Glutamatergic neuron (in vitro differentiated cells): ENCODE results near the gene GMCL2. TPM values are rescaled to one million over a fixed set of nuclear protein-coding genes. Genes with fewer than 3 reads are reported as not detected.
A peak's percentile ranks its signal among the peaks of the same experiment; 100 is the strongest.

Experiments
- DNase-seq: peaks from one replicate; pipeline ENCODE4 v3.0.0; 2022
- H3K27ac Mint-ChIP-seq: one replicate; pipeline ENCODE4 v1.8.0; 2020; ENCODE audit warnings: mild to moderate bottlenecking, mixed read lengths, inconsistent platforms; ENCODE audit not compliant: unreplicated experiment
- H3K27me3 Mint-ChIP-seq: one replicate; pipeline ENCODE4 v1.8.0; 2020; ENCODE audit warnings: mild to moderate bottlenecking, moderate library complexity, mixed read lengths, inconsistent platforms; ENCODE audit not compliant: unreplicated experiment
- H3K36me3 Mint-ChIP-seq: one replicate; pipeline ENCODE4 v1.8.0; 2020; ENCODE audit warnings: mild to moderate bottlenecking, mixed read lengths, inconsistent platforms; ENCODE audit not compliant: unreplicated experiment
- H3K4me1 Mint-ChIP-seq: one replicate; pipeline ENCODE4 v1.8.0; 2020; ENCODE audit warnings: mild to moderate bottlenecking, low read depth, mixed read lengths, inconsistent platforms; ENCODE audit not compliant: unreplicated experiment
- H3K4me3 Mint-ChIP-seq: one replicate; pipeline ENCODE4 v1.8.0; 2020; ENCODE audit warnings: mild to moderate bottlenecking, mixed read lengths, inconsistent platforms; ENCODE audit not compliant: unreplicated experiment
- H3K9me3 Mint-ChIP-seq: one replicate; pipeline ENCODE4 v1.8.0; 2020; ENCODE audit warnings: mild to moderate bottlenecking, moderate library complexity, mixed read lengths, inconsistent platforms; ENCODE audit not compliant: unreplicated experiment
- total RNA-seq: library from RNA; stranded (reverse); fragmentation: NEBNext Ultra II Directional; extraction: Animal tissue kit (Norgen Biotek cat#: 25700); gene quantifications from one replicate; pipeline ENCODE4 v1.2.1, GENCODE V29; 2021; ENCODE audit not compliant: unreplicated experiment
- TF ChIP-seq, protein P1 (sequence below): fragments of 200-600 bp; sonication (generic); IDR thresholded peaks from one replicate; pipeline ENCODE4 v1.5.0; 2021; ENCODE audit not compliant: partially characterized antibody, unreplicated experiment

The GMCL2 gene
- total RNA-seq, 1 donor from 2014 or later = not detected

DNA sequence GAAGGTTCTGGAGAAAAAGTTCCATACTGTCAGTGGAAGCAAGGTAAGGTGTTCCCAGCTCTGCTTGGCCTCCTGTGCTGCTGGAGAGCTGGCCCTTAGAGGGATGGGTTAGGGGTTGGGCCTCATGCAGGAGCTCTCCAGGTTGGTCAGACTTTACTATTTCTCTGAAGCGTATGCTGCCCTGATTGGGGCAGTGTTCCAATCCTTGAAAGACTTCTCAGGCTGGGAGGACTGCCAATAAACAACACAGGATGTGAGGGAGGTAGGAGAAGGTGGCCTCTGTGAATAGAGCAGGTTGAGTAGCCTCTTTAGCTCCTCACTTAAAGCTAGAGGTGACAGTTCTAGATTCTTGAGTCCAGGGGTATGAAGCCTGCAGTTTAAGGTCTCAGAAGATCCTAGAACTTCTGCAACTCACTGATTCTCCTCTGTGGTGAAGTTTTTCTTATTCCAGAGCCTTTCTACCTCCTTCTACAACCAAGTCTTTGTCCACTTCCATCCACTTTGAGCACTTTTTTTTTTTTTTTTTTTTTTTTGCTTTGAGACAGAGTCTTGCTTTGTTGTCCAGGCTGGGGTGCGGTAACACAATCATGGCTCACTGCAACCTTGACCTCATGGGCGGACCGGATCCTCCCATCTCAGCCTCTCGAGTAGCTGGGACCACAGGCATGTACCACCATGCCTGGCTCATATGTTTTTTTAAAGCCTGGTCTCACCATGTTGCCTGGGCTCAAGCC is 20.2 kb upstream of the GMCL2 start:
- no peaks in the 10 kb centered on the region for H3K36me3 Mint-ChIP-seq
- DNase-seq = no peak
- peaks cover 12% of the 10 kb centered on the region for H3K27me3 Mint-ChIP-seq
- peak overlapping the region; percentile 91 for H3K4me3 Mint-ChIP-seq
- H3K27ac Mint-ChIP-seq = no peak overlapping the region
- H3K4me1 Mint-ChIP-seq = peaks cover 14% of the 10 kb centered on the region
- peaks cover 18% of the 10 kb centered on the region for H3K9me3 Mint-ChIP-seq
- TF ChIP-seq, protein P1, sequence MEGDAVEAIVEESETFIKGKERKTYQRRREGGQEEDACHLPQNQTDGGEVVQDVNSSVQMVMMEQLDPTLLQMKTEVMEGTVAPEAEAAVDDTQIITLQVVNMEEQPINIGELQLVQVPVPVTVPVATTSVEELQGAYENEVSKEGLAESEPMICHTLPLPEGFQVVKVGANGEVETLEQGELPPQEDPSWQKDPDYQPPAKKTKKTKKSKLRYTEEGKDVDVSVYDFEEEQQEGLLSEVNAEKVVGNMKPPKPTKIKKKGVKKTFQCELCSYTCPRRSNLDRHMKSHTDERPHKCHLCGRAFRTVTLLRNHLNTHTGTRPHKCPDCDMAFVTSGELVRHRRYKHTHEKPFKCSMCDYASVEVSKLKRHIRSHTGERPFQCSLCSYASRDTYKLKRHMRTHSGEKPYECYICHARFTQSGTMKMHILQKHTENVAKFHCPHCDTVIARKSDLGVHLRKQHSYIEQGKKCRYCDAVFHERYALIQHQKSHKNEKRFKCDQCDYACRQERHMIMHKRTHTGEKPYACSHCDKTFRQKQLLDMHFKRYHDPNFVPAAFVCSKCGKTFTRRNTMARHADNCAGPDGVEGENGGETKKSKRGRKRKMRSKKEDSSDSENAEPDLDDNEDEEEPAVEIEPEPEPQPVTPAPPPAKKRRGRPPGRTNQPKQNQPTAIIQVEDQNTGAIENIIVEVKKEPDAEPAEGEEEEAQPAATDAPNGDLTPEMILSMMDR = no peak

DNA sequence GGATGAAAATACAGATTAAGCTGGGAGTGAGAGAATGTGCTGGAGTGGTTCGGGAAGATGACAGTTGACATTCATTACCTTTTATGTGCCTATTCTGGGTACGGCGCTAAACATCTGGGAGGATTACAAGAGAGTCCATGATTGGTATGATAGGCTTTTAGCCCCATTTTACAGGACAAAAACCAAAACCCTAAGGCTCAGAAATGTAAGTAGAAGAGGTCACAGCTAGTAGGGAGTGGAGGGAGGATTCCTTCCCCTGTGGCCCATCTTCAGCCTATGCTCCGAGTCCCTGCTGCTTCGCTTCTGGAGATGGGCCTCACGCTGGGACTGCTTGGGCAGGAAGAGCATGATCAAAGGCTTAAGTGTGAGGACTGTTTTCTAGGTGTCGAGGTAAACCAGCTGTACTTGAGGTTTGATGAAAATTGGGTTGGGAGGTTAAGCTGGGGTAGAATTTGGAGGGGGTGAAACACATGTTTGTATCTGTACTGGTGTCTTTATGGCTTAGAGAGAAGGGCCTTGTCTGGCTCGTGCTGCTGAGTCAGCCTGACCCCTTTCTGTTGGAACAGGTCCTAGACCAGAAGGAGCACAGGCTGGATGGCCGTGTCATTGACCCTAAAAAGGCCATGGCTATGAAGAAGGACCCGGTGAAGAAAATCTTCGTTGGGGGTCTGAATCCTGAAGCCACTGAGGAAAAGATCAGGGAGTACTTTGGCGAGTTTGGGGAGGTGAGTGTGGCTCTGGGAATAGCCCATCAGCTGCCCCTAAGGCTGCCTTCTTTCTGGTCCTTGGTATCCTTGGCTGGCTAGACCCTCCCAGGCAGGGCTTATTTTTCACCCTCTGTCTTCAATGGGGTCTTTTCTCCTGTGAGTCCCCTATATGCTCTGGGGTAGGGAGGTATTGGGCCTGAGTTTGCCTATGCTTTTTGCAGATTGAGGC is 19.3 kb upstream of the GMCL2 start:
- Mint-ChIP-seq H3K36me3 (no peaks in the 10 kb centered on the region), H3K9me3 (peaks cover 18% of the 10 kb centered on the region), H3K27ac (peak overlapping the region; percentile 65), H3K4me1 (peaks cover 14% of the 10 kb centered on the region), H3K4me3 (peak overlapping the region; percentile 91), H3K27me3 (peaks cover 12% of the 10 kb centered on the region)
- TF ChIP-seq, protein P1 = no peak
- DNase-seq = no peak

DNA sequence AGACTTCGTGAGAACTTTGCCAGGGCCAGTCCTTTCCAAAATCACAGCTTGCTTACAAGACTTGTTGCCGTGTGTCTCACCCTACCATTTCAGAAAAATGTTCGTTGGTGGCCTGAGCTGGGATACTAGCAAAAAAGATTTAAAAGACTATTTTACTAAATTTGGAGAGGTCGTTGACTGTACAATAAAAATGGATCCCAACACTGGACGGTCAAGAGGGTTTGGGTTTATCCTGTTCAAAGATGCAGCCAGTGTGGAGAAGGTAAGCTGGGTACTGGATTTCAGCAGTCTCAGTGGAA is 18.5 kb upstream of the GMCL2 start:
- TF ChIP-seq, protein P1 = no peak
- H3K4me3 Mint-ChIP-seq = peak overlapping the region; percentile 91
- peak overlapping the region; percentile 65 for H3K27ac Mint-ChIP-seq
- peaks cover 12% of the 10 kb centered on the region for H3K27me3 Mint-ChIP-seq
- H3K4me1 Mint-ChIP-seq = peaks cover 14% of the 10 kb centered on the region
- no peaks in the 10 kb centered on the region for H3K36me3 Mint-ChIP-seq
- DNase-seq = no peak
- peaks cover 15% of the 10 kb centered on the region for H3K9me3 Mint-ChIP-seq

DNA sequence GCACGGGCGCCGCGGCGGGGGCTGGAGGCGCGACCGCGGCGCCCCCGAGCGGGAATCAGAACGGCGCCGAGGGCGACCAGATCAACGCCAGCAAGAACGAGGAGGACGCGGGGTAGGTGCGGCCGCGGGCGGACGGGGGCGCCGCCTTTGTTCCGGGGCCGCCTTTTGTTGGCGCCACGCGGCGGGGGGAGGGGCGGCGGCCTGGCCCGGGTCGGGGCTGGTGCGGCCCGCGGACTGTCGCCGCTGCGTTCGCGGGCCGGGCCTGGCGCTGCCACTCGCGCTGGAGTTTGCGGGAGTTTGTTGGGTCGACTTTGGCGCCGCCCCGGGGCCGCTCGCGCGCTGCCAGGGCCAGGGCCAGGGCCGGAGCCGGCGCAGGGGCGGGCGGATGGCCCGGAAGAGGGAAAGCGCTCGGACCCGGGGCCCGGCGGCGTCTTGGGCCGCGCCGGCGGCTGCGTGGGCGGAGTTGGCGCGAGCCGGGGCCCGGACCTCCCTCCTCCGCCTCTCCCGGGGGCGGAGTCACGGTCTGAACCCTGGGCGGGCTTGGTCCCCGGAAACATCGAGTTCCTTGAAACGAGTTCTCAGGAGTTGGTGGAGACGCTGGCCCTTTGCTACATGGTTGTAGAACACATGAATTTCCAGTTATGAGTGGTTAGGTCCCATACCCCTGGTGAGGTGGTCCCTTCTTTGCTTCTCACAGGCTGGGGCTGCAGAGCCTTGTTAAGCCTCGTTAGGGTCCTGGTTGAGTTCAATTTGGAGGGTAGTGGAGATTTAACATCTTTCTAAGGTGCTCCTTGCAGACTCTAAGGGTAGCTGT is 18.0 kb upstream of the GMCL2 start:
- Mint-ChIP-seq H3K9me3 (peaks cover 15% of the 10 kb centered on the region), H3K4me3 (peak overlapping the region; percentile 91), H3K27me3 (peaks cover 9% of the 10 kb centered on the region), H3K36me3 (no peaks in the 10 kb centered on the region), H3K27ac (no peak overlapping the region), H3K4me1 (peaks cover 14% of the 10 kb centered on the region)
- peak; percentile 76 for DNase-seq
- TF ChIP-seq, protein P1 = no peak
